Measurements from ENCODE around the gene CACNA1C.

CACNA1C gene

DNA sequence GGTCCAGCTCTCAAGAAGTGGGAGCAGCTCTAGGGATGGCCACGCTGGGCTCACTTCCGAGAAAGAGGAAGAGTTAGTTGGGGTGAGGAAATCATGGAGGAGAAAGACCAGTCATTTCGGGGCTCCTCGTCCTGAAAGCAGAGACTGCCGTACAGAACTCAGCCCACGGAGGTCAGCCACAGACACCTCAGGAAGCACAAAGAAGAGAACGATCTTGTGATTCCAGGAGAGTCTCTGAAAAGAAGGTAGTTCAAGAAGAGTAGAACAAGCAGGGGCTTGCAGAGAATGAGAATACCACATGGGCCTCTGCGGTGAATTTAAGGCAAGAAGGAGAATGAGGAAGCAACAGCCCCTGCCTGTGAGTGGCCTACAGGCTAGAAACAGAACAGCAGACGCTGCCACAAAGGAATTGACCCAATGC is 311.9 kb downstream of the CACNA1C start:
- H3K27me3 ChIP-seq (ENCODE audit: control insufficient read depth, insufficient read depth, low read length): no peaks in the 10 kb centered on the region
- H3K9me3 ChIP-seq (ENCODE audit: control insufficient read depth, low read length): no peaks in the 10 kb centered on the region
- no peaks in the 10 kb centered on the region for H3K36me3 ChIP-seq (ENCODE audit: control insufficient read depth, insufficient read depth, low read length)
- no peak overlapping the region for H3K9ac ChIP-seq (ENCODE audit: low read length)
- H3K4me3 ChIP-seq (ENCODE audit: low read length): no peak overlapping the region
- no peaks in the 10 kb centered on the region for H3K4me1 ChIP-seq (ENCODE audit: control insufficient read depth, insufficient read depth, low read length)

DNA sequence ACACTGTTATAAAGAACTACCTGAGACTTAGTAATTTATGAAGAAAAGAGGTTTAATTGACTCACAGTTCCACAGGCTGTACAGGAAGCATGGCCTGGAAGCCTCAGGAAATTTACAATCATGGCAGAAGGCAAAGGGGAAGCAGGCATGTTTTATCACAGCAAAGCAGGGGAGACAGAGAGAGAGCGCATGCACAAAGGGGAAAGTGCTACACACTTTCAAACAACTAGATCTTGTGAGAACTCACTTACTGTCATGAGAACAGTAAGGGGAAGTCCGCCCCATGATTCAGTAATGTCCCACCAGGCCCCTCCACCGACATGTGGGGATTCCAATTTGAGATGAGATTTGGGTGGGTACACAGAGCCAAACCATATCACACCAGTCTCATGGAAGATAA is 313.9 kb downstream of the CACNA1C start:
- H3K4me3 ChIP-seq (ENCODE audit: low read length): no peak overlapping the region
- H3K36me3 ChIP-seq (ENCODE audit: control insufficient read depth, insufficient read depth, low read length): no peaks in the 10 kb centered on the region
- no peak overlapping the region for H3K9ac ChIP-seq (ENCODE audit: low read length)
- no peaks in the 10 kb centered on the region for H3K27me3 ChIP-seq (ENCODE audit: control insufficient read depth, insufficient read depth, low read length)
- no peaks in the 10 kb centered on the region for H3K4me1 ChIP-seq (ENCODE audit: control insufficient read depth, insufficient read depth, low read length)
- H3K9me3 ChIP-seq (ENCODE audit: control insufficient read depth, low read length): no peaks in the 10 kb centered on the region

DNA sequence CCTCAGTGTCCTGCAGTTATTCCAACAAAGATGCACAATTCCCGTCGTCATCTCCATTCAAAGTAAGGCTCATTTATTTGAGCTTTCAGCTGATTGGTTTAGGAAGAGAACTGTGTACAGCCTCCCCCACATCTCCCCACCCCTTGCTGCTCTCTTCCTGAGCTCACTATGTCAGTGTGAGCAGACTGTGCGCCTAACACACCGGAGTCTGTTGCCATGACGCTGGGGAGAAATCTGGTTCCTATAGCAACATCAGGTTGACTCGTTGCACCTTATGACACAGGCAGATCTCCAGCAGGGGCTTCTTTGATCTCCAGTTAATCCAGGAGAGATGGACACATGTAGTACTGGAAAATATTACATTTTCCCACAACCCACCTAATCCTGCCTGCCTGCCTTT is 319.4 kb downstream of the CACNA1C start:
- no peaks in the 10 kb centered on the region for H3K36me3 ChIP-seq (ENCODE audit: control insufficient read depth, insufficient read depth, low read length)
- no peaks in the 10 kb centered on the region for H3K4me1 ChIP-seq (ENCODE audit: control insufficient read depth, insufficient read depth, low read length)
- no peak overlapping the region for H3K4me3 ChIP-seq (ENCODE audit: low read length)

DNA sequence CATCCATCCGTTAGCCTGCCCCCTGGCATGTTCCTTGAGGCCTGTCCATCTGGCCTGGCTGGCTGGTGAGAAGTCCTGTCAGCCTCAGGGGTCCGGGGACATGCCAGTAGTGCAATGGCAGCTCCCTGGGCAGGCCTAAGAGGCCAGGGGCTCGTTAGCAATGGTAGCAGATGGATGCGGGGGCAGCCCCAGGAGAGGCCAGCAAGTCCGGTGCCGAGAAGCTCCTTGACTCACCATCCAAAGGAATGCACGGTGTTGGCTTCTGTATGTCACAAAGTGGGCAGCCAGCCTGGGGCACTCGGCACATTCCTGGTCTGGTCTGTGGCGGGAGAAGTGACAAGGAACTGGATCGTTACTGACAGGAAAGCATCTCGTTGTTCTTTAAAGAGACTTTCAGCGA is 319.9 kb downstream of the CACNA1C start:
- no peaks in the 10 kb centered on the region for H3K4me1 ChIP-seq (ENCODE audit: control insufficient read depth, insufficient read depth, low read length)
- H3K27me3 ChIP-seq (ENCODE audit: control insufficient read depth, insufficient read depth, low read length): no peaks in the 10 kb centered on the region
- H3K9ac ChIP-seq (ENCODE audit: low read length): no peak overlapping the region
- no peaks in the 10 kb centered on the region for H3K9me3 ChIP-seq (ENCODE audit: control insufficient read depth, low read length)
- no peak overlapping the region for H3K4me3 ChIP-seq (ENCODE audit: low read length)
- H3K36me3 ChIP-seq (ENCODE audit: control insufficient read depth, insufficient read depth, low read length): no peaks in the 10 kb centered on the region

More for the DNA sequence above, 319.4 kb downstream of the CACNA1C start:
- Histone ChIP-seq H3K27me3 (ENCODE audit: control insufficient read depth, insufficient read depth, low read length) (no peaks in the 10 kb centered on the region), H3K9ac (ENCODE audit: low read length) (no peak overlapping the region), H3K9me3 (ENCODE audit: control insufficient read depth, low read length) (no peaks in the 10 kb centered on the region)

DNA sequence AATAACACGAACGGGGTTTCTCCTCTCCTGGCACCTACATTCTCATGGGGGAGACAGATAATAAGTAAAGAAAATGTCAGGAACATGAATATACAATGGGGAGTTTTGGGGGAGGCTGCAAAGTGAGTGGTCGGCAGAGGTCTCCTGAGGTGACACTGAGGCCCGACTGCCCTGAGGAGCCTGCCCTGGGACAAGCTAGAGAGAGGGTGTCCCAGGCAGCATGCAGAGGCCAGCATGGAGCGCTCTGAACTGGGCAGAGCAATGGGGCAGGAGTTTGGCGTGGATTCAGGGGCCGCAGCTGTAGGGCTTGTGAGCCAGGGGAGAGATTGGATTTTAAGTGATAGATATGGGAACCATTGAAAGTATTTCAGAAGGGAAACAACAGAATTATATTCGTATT is 320.5 kb downstream of the CACNA1C start:
- Histone ChIP-seq H3K36me3 (ENCODE audit: control insufficient read depth, insufficient read depth, low read length) (no peaks in the 10 kb centered on the region), H3K9ac (ENCODE audit: low read length) (no peak overlapping the region), H3K4me1 (ENCODE audit: control insufficient read depth, insufficient read depth, low read length) (no peaks in the 10 kb centered on the region), H3K4me3 (ENCODE audit: low read length) (no peak overlapping the region), H3K9me3 (ENCODE audit: control insufficient read depth, low read length) (no peaks in the 10 kb centered on the region), H3K27me3 (ENCODE audit: control insufficient read depth, insufficient read depth, low read length) (no peaks in the 10 kb centered on the region)

DNA sequence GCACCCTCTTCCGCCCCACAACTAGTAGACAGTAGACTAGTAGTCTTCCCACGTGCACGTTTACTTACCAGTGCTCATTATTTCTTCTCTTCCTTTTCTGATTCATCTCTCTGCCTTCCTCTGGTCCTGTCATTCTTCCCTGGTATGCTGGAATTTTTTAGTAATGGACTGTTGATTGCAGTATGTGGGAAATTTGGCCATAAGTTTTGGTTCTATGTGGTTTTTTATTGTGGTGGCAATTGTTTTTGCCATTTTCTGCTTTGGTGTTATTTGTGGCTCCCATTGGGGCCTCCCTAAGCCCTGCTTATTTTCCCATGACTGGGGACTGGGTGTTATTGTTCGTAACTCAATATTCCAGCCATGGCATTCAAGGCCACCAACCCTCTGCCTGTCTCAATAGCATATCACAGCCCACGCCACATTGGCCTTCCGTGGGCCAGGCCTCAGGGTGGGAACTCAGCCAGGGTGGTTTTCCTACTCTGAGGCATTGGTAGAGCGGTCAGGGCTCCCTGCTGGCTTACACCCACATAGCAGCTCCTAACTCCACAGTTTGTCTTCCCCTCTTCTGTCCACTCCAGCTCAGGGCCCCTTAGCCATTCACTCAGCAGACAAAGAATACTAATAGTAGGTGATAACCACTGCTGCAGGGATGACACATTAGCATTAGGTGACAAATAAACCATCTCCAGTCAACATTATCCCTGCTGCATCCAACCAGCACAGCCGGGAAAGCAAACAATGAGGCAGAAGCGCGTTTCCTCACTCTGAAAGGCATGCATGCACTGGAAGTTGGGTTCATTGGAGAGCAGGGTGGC is 321.5 kb downstream of the CACNA1C start:
- no peaks in the 10 kb centered on the region for H3K4me1 ChIP-seq (ENCODE audit: control insufficient read depth, insufficient read depth, low read length)
- no peaks in the 10 kb centered on the region for H3K36me3 ChIP-seq (ENCODE audit: control insufficient read depth, insufficient read depth, low read length)
- H3K9me3 ChIP-seq (ENCODE audit: control insufficient read depth, low read length): no peaks in the 10 kb centered on the region
- H3K4me3 ChIP-seq (ENCODE audit: low read length): no peak overlapping the region
- H3K9ac ChIP-seq (ENCODE audit: low read length): no peak overlapping the region
- no peaks in the 10 kb centered on the region for H3K27me3 ChIP-seq (ENCODE audit: control insufficient read depth, insufficient read depth, low read length)

DNA sequence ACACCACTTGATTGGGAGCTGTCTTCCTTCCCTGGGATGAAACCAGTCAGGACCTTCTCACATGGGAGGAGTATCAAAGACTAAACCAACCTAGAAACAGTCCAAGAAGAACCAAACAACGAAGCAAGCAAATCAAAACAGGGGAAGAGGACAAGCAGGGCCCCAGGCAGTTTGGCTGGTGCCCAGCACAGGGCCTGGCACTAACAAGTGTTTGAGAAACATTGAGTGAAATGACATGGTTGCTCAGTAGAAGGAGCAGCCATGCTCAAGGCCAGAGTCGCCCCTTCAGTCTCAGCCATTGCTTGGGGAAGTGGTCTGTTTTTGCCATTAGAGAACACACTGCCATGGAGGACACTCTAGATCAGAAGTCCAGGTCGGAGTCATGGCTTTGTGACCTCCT is 323.1 kb downstream of the CACNA1C start:
- H3K9me3 ChIP-seq (ENCODE audit: control insufficient read depth, low read length): no peaks in the 10 kb centered on the region
- no peak overlapping the region for H3K4me3 ChIP-seq (ENCODE audit: low read length)
- H3K27me3 ChIP-seq (ENCODE audit: control insufficient read depth, insufficient read depth, low read length): no peaks in the 10 kb centered on the region
- H3K36me3 ChIP-seq (ENCODE audit: control insufficient read depth, insufficient read depth, low read length): no peaks in the 10 kb centered on the region
- no peak overlapping the region for H3K9ac ChIP-seq (ENCODE audit: low read length)
- no peaks in the 10 kb centered on the region for H3K4me1 ChIP-seq (ENCODE audit: control insufficient read depth, insufficient read depth, low read length)

DNA sequence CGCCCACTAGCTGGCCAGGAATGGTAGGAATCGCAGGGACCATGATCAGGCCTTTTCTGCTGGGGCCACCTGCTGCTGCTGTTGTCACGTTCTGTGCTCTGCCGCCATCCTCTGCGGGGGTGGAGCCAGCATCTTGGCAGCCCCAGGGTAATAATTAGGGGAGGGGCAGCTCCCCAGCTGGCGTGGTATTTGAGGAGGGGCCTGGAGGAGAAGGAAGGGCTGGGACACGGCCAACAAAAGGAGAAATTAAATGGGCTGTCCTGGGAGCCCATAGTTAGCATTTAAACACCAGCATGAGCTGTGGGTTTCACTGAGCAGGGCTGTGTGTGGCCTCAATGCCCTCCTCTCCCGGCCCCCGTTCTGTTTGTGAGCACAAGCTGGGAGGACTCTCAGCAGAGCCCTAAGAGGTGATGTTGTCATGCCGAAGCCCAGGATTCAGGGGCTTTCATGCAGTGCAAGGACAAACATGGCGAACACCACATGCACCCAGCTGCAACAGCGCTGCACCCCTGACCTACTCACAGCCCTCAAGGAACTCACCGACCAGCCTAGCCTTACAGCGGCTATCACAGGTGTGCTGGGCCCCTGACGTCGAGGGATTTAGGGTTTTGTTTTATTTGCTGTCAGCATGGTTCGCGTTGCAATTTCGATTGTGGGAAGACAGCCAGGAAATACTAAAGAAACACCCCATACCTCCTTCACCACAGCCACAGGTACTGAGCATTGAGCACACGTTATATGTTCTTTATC is 324.3 kb downstream of the CACNA1C start:
- H3K4me1 ChIP-seq (ENCODE audit: control insufficient read depth, insufficient read depth, low read length): no peaks in the 10 kb centered on the region
- H3K9me3 ChIP-seq (ENCODE audit: control insufficient read depth, low read length): no peaks in the 10 kb centered on the region
- H3K27me3 ChIP-seq (ENCODE audit: control insufficient read depth, insufficient read depth, low read length): no peaks in the 10 kb centered on the region
- no peak overlapping the region for H3K9ac ChIP-seq (ENCODE audit: low read length)
- H3K4me3 ChIP-seq (ENCODE audit: low read length): no peak overlapping the region
- no peaks in the 10 kb centered on the region for H3K36me3 ChIP-seq (ENCODE audit: control insufficient read depth, insufficient read depth, low read length)

DNA sequence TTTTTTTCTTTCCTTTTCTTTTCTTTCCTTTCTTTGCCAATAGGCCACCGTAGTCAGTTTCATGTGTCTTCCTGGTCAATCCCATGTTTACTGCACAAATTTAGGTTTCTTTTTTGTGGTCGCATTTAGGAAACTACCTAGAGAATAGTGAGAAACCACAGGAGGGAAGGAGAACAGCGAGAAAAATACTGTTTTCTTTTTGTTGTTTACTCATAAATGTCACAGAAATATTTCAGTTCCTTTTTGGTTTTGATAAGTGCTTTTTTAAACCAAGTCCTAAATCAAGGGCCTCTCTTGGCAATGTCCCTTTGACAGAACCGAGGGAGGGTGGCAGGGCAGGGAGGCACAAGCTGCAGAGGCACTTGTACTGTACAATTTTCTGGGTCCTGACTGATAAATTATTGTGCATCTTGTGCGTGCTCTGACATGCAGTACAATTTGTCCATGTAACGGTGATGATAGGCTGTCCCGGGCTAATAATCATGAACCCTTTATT is 326.1 kb downstream of the CACNA1C start:
- Histone ChIP-seq H3K9me3 (ENCODE audit: control insufficient read depth, low read length) (no peaks in the 10 kb centered on the region), H3K9ac (ENCODE audit: low read length) (no peak overlapping the region), H3K4me1 (ENCODE audit: control insufficient read depth, insufficient read depth, low read length) (peaks cover 8% of the 10 kb centered on the region), H3K36me3 (ENCODE audit: control insufficient read depth, insufficient read depth, low read length) (no peaks in the 10 kb centered on the region), H3K27me3 (ENCODE audit: control insufficient read depth, insufficient read depth, low read length) (no peaks in the 10 kb centered on the region), H3K4me3 (ENCODE audit: low read length) (no peak overlapping the region)

DNA sequence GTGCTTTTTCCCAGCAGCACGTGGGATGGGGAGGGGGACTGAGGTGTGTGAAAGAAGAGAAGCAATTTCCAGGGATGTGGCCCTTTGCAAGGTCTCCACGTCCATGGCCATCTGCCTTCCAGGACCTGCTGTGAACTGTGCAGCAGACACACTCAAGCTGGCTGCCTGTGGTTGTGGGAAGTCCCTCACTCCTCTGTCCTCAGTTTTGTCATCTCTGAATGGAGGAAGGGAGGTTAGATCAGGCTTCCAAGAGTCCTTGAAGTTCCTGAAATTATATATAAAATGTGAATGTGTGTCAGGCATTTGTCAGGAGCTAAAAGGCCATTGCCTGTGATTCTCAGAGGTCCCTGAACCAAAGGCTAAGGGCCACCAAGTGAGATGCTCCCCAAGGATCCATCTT is 328.2 kb downstream of the CACNA1C start:
- Histone ChIP-seq H3K4me1 (ENCODE audit: control insufficient read depth, insufficient read depth, low read length) (peaks cover 8% of the 10 kb centered on the region), H3K27me3 (ENCODE audit: control insufficient read depth, insufficient read depth, low read length) (no peaks in the 10 kb centered on the region), H3K9ac (ENCODE audit: low read length) (no peak overlapping the region), H3K9me3 (ENCODE audit: control insufficient read depth, low read length) (no peaks in the 10 kb centered on the region), H3K4me3 (ENCODE audit: low read length) (no peak overlapping the region), H3K36me3 (ENCODE audit: control insufficient read depth, insufficient read depth, low read length) (no peaks in the 10 kb centered on the region)

DNA sequence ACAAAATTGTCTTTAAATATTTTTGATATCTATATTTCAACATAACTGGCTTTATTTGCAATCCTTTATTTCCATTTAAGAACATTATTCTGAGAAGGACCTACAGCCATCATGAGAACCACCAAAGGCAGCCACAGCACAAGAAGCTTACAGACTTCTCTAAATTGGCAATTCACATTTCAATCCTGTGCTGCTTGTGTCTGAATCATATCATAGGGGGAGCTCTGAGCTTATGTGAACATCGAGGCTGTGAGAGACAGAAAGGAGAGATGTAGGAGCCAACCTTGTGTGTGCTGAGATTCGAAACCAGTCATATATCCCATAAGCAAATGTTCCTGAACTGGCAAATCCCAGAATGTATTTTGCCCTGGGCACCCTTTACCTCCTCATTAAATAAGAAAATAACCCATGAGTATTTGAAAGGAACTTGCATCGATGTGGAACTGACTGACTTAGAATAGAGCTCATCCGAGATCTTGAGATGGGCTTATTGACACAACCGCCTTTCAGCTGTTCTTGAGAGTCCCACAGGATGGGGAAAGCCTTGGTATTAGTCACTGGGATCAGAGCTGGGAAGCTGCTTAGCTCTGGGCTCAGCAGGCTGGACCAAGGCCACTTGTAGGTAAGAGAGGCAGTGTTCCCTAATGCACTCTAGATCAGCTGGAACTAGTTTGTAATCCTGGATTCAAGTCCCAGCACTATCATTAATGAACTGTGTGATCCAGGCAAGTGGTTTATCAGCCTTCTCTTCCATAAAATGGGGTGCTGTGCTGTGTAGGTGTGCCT is 329.8 kb downstream of the CACNA1C start:
- Histone ChIP-seq H3K27me3 (ENCODE audit: control insufficient read depth, insufficient read depth, low read length) (no peaks in the 10 kb centered on the region), H3K4me3 (ENCODE audit: low read length) (no peak overlapping the region), H3K9me3 (ENCODE audit: control insufficient read depth, low read length) (no peaks in the 10 kb centered on the region), H3K9ac (ENCODE audit: low read length) (no peak overlapping the region), H3K4me1 (ENCODE audit: control insufficient read depth, insufficient read depth, low read length) (peaks cover 8% of the 10 kb centered on the region), H3K36me3 (ENCODE audit: control insufficient read depth, insufficient read depth, low read length) (no peaks in the 10 kb centered on the region)

Data from mucosa of stomach (tissue), 1 donor.